ENCODE measurements around the gene PCDHB9. TPM values are rescaled to one million over a fixed set of nuclear protein-coding genes. Genes with fewer than 3 reads are reported as not detected.
A peak's percentile ranks its signal among the peaks of the same experiment; 100 is the strongest.
"Not testable (repeated sequence)": the region's sequence is repeated elsewhere in the genome, so short reads cannot be mapped to it uniquely, and the experiment has no call there.

Gene PCDHB9
- total RNA-seq (1 to 10 TPM; 3.0 to 3.8 TPM), polyA plus RNA-seq (1 to 10 TPM in 1 of 2 donors, under 1 TPM in 1; 0.25 to 2.1 TPM)
- long read RNA-seq, donor 1, full-length matches to known transcripts, result 1 of 1 reads
- long read RNA-seq, donor 1, partial matches to known transcripts, result 0 of 1 reads
- long read RNA-seq, donor 1, other reads (novel, unspliced or antisense), result 0 of 1 reads
- long read RNA-seq, donor 2, full-length matches to known transcripts, result 2 of 3 reads
- long read RNA-seq, donor 2, partial matches to known transcripts, result 0 of 3 reads
- long read RNA-seq, donor 2, other reads (novel, unspliced or antisense), result 1 of 3 reads

DNA sequence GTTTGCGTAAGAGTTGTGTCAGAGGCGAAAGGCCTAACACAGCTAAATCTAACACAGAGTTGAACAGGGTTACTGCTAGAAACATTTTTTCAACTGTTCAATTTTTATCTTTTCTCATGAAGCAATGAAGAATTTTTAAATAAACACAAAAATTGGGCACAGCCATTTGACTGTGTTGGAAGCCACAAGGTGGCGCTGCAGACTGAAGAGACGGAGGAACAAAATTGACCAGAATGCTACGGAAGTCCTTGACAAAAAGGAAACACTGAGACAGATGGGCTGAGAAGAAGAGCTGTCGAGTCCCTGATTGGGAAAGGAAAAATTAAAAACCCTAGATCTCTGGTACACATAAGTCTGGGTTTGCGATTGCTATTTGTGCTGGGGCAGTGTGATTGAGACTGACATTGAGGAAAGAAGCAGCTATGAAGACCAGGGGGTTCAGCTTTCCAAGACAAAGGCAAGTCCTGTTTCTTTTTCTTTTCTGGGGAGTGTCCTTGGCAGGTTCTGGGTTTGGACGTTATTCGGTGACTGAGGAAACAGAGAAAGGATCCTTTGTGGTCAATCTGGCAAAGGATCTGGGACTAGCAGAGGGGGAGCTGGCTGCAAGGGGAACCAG is at the start of gene PCDHB9:
Gene PCDHB9 (plus strand): TSS at position 265 of the 616 bp plus-strand sequence. CDS start 158 bp downstream, at position 423.
- Histone ChIP-seq H3K27me3 (ENCODE audit: control insufficient read depth in 1 of 2, insufficient read depth in 2 of 2, low read length in 1 of 2) (no peaks in the 10 kb centered on the region), H3K4me3 (ENCODE audit: low read length in 2 of 2) (no peak within 1 kb of the TSS), H3K4me1 (ENCODE audit: control insufficient read depth in 1 of 2, insufficient read depth in 2 of 2, low read length in 2 of 2) (no peaks in the 10 kb centered on the region), H3K36me3 (ENCODE audit: control insufficient read depth in 1 of 2, insufficient read depth in 2 of 2, low read length in 1 of 2) (no peaks in the 10 kb centered on the region), H3K9me3 (ENCODE audit: control insufficient read depth, low read length) (peaks cover 21% of the 10 kb centered on the region), H3K27ac (ENCODE audit: low read depth in 1 of 2, low read length in 2 of 2) (no peak within 1 kb of the TSS)
- ATAC-seq (ENCODE audit: low FRiP score) (no peak), DNase-seq (no peak)
- 15 to 19% methylated on average over 9 of the region's 9 CpGs for WGBS, 2 donors
- intact Hi-C loops (cut with DNase I), result no loop called here

DNA sequence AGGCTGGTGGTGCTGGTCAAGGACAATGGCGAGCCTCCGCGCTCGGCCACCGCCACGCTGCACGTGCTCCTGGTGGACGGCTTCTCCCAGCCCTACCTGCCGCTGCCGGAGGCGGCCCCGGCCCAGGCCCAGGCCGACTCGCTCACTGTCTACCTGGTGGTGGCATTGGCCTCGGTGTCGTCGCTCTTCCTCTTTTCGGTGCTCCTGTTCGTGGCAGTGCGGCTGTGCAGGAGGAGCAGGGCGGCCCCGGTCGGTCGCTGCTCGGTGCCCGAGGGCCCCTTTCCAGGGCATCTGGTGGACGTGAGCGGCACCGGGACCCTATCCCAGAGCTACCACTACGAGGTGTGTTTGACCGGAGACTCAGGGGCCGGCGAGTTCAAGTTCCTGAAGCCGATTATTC is 49.6 kb upstream of the PCDHB9 start:
- intact Hi-C loops (cut with DNase I); H3K36me3 ChIP-seq (ENCODE audit: control insufficient read depth in 1 of 2, insufficient read depth in 2 of 2, low read length in 1 of 2); H3K4me3 ChIP-seq (ENCODE audit: low read length in 2 of 2); H3K4me1 ChIP-seq (ENCODE audit: control insufficient read depth in 1 of 2, insufficient read depth in 2 of 2, low read length in 2 of 2); H3K27me3 ChIP-seq (ENCODE audit: control insufficient read depth in 1 of 2, insufficient read depth in 2 of 2, low read length in 1 of 2); H3K9me3 ChIP-seq (ENCODE audit: control insufficient read depth, low read length); DNase-seq; H3K27ac ChIP-seq (ENCODE audit: low read depth in 1 of 2, low read length in 2 of 2); ATAC-seq (ENCODE audit: low FRiP score): not testable (repeated sequence)
- 36 to 50% methylated on average over 22 to 34 of the region's 34 CpGs for WGBS, 2 donors

DNA sequence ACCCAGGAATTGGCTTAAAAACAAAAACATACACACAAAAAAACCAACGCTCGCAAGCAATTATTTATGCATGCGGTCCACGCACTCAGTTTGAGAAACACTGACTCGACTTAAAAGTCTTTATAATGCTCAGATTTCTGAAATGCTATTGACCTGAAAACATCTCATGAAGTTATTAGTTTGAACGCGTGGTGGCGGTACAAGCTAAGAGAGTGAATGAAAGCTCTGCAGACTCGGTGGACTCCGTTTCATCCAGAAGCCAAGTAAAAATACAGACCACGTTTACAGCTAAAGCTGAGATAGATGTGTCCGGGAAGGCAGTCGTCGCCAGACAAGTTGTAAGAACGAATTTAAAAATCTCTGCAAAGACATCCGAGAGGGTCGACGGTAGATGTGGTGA is 37.1 kb upstream of the PCDHB9 start, which contains the start of gene PCDHB6:
Gene PCDHB6 (plus strand): TSS at position 246 of the 400 bp plus-strand sequence. CDS start 201 bp downstream, outside the sequence.
- Histone ChIP-seq H3K27ac (ENCODE audit: low read depth in 1 of 2, low read length in 2 of 2) (no peak within 1 kb of the TSS), H3K4me1 (ENCODE audit: control insufficient read depth in 1 of 2, insufficient read depth in 2 of 2, low read length in 2 of 2) (no peaks in the 10 kb centered on the region), H3K36me3 (ENCODE audit: control insufficient read depth in 1 of 2, insufficient read depth in 2 of 2, low read length in 1 of 2) (no peaks in the 10 kb centered on the region), H3K4me3 (ENCODE audit: low read length in 2 of 2) (peak within 1 kb of the TSS in 1 of 2 donors; percentile 15), H3K9me3 (ENCODE audit: control insufficient read depth, low read length) (peaks cover 6% of the 10 kb centered on the region), H3K27me3 (ENCODE audit: control insufficient read depth in 1 of 2, insufficient read depth in 2 of 2, low read length in 1 of 2) (no peaks in the 10 kb centered on the region)
- 6 to 12% methylated on average over 18 of the region's 18 CpGs for WGBS, 2 donors
- intact Hi-C loops (cut with DNase I), result no loop called here
- no peak for ATAC-seq (ENCODE audit: low FRiP score)
- no peak for DNase-seq

DNA sequence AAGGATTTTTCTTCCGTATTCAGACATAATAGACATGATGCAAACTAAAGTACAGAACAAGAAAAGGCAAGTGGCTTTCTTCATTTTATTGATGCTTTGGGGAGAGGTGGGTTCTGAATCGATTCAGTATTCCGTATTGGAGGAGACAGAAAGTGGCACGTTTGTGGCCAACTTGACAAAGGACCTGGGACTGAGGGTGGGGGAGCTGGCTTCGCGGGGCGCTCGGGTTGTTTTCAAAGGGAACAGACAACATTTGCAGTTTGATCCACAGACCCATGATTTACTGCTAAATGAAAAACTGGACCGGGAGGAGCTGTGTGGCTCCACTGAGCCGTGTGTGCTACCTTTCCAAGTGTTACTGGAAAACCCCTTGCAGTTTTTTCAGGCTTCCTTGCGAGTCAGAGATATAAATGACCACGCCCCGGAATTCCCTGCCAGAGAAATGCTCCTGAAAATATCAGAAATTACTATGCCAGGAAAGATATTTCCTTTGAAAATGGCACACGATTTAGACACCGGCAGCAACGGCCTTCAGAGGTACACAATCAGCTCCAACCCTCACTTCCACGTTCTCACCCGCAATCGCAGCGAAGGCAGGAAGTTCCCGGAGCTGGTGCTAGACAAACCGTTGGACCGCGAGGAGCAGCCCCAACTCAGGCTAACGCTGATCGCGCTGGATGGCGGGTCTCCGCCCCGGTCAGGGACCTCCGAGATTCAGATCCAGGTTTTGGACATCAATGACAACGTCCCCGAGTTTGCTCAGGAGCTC is 36.6 kb upstream of the PCDHB9 start:
- no peak for DNase-seq
- no peak for ATAC-seq (ENCODE audit: low FRiP score)
- no peaks in the 10 kb centered on the region for H3K36me3 ChIP-seq (ENCODE audit: control insufficient read depth in 1 of 2, insufficient read depth in 2 of 2, low read length in 1 of 2)
- H3K4me1 ChIP-seq (ENCODE audit: control insufficient read depth in 1 of 2, insufficient read depth in 2 of 2, low read length in 2 of 2), result no peaks in the 10 kb centered on the region
- H3K27me3 ChIP-seq (ENCODE audit: control insufficient read depth in 1 of 2, insufficient read depth in 2 of 2, low read length in 1 of 2), result no peaks in the 10 kb centered on the region
- no peak overlapping the region for H3K27ac ChIP-seq (ENCODE audit: low read depth in 1 of 2, low read length in 2 of 2)
- peaks cover 8% of the 10 kb centered on the region for H3K9me3 ChIP-seq (ENCODE audit: control insufficient read depth, low read length)
- peak overlapping the region in 1 of 2 donors; percentile 15 for H3K4me3 ChIP-seq (ENCODE audit: low read length in 2 of 2)
- intact Hi-C loops (cut with DNase I), result no loop called here
- 27 to 38% methylated on average over 33 of the region's 33 CpGs for WGBS, 2 donors

DNA sequence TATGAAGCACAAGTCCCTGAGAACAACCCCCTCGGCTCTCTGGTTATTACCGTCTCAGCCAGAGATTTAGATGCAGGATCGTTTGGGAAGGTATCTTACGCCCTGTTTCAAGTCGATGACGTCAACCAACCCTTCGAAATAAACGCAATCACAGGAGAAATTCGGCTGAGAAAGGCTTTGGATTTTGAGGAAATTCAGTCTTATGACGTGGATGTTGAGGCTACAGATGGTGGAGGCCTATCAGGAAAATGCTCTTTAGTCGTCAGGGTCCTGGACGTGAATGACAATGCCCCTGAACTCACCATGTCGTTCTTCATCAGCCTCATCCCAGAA is 36.0 kb upstream of the PCDHB9 start:
- H3K9me3 ChIP-seq (ENCODE audit: control insufficient read depth, low read length), result peaks cover 9% of the 10 kb centered on the region
- H3K27ac ChIP-seq (ENCODE audit: low read depth in 1 of 2, low read length in 2 of 2), result no peak overlapping the region
- DNase-seq (no peak), ATAC-seq (ENCODE audit: low FRiP score) (no peak)
- no peaks in the 10 kb centered on the region for H3K36me3 ChIP-seq (ENCODE audit: control insufficient read depth in 1 of 2, insufficient read depth in 2 of 2, low read length in 1 of 2)
- H3K4me1 ChIP-seq (ENCODE audit: control insufficient read depth in 1 of 2, insufficient read depth in 2 of 2, low read length in 2 of 2), result no peaks in the 10 kb centered on the region
- 25 to 35% methylated on average over 13 of the region's 13 CpGs for WGBS, 2 donors
- intact Hi-C loops (cut with DNase I), result no loop called here
- no peaks in the 10 kb centered on the region for H3K27me3 ChIP-seq (ENCODE audit: control insufficient read depth in 1 of 2, insufficient read depth in 2 of 2, low read length in 1 of 2)
- no peak overlapping the region for H3K4me3 ChIP-seq (ENCODE audit: low read length in 2 of 2)

DNA sequence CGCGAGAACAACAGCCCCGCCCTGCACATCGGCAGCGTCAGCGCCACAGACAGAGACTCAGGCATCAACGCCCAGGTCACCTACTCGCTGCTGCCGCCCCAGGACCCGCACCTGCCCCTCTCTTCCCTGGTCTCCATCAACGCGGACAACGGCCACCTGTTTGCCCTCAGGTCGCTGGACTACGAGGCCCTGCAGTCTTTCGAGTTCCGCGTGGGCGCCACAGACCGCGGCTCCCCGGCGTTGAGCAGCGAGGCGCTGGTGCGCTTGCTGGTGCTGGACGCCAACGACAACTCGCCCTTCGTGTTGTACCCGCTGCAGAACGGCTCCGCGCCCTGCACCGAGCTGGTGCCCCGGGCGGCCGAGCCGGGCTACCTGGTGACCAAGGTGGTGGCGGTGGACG is 35.3 kb upstream of the PCDHB9 start:
- H3K4me3 ChIP-seq (ENCODE audit: low read length in 2 of 2); ATAC-seq (ENCODE audit: low FRiP score); H3K27me3 ChIP-seq (ENCODE audit: control insufficient read depth in 1 of 2, insufficient read depth in 2 of 2, low read length in 1 of 2); H3K27ac ChIP-seq (ENCODE audit: low read depth in 1 of 2, low read length in 2 of 2); H3K4me1 ChIP-seq (ENCODE audit: control insufficient read depth in 1 of 2, insufficient read depth in 2 of 2, low read length in 2 of 2); intact Hi-C loops (cut with DNase I); H3K36me3 ChIP-seq (ENCODE audit: control insufficient read depth in 1 of 2, insufficient read depth in 2 of 2, low read length in 1 of 2); DNase-seq: not testable (repeated sequence)
- WGBS, 2 donors, result 27 to 34% methylated on average over 22 to 40 of the region's 41 CpGs
- H3K9me3 ChIP-seq (ENCODE audit: control insufficient read depth, low read length), result peaks cover 11% of the 10 kb centered on the region

DNA sequence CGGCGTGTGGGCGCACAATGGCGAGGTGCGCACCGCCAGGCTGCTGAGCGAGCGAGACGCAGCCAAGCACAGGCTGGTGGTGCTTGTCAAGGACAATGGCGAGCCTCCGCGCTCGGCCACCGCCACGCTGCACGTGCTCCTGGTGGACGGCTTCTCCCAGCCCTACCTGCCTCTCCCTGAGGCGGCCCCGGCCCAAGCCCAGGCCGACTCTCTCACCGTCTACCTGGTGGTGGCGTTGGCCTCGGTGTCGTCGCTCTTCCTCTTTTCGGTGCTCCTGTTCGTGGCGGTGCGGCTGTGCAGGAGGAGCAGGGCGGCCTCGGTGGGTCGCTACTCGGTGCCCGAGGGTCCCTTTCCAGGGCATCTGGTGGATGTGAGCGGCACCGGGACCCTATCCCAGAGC is 34.9 kb upstream of the PCDHB9 start:
- H3K4me1 ChIP-seq (ENCODE audit: control insufficient read depth in 1 of 2, insufficient read depth in 2 of 2, low read length in 2 of 2); H3K36me3 ChIP-seq (ENCODE audit: control insufficient read depth in 1 of 2, insufficient read depth in 2 of 2, low read length in 1 of 2); DNase-seq; intact Hi-C loops (cut with DNase I); ATAC-seq (ENCODE audit: low FRiP score); H3K27me3 ChIP-seq (ENCODE audit: control insufficient read depth in 1 of 2, insufficient read depth in 2 of 2, low read length in 1 of 2); H3K27ac ChIP-seq (ENCODE audit: low read depth in 1 of 2, low read length in 2 of 2); H3K4me3 ChIP-seq (ENCODE audit: low read length in 2 of 2): not testable (repeated sequence)
- H3K9me3 ChIP-seq (ENCODE audit: control insufficient read depth, low read length), result peaks cover 13% of the 10 kb centered on the region
- 18 to 24% methylated on average over 31 to 36 of the region's 36 CpGs for WGBS, 2 donors

DNA sequence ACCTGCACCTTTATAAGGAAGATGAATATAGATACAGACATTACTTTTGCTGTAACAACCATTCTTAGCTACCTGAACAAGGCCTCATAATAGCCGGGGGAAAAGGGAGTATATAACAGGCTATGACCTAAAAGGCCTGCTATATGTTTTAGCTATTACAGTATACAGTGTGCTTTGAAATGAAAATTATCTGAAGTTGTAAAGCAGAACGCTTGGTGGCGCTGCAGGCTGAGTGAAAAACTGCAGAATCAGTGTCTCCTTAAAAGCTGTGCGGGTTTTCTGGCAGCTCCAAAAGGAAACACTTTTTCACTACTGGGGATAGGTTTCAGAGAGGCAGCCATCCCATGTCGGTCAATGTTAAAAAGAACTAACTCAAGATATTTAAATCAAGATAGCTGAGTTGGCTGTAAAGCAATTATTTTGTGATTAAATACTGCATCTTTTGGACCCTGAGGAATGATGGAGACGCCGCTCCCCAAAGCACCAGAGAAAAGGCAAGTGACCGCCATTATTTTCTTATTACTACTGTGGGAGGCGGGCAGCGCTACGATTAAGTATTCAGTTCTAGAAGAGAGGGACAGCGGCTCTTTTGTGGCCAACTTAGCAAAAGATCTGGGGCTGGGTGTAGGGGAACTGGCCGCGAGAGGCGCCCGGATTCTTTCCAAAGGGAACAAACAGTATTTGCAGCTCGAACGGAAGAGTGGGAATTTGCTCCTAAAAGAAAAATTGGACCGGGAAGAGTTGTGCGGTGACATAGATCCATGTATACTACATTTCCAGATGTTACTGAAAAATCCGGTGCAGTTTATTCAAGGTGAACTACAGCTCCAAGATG is 31.2 kb upstream of the PCDHB9 start:
- intact Hi-C loops (cut with DNase I), result no loop called here
- no peak for ATAC-seq (ENCODE audit: low FRiP score)

More for the DNA sequence above, 31.2 kb upstream of the PCDHB9 start:
- peaks cover 19% of the 10 kb centered on the region for H3K9me3 ChIP-seq (ENCODE audit: control insufficient read depth, low read length)
- no peak overlapping the region for H3K27ac ChIP-seq (ENCODE audit: low read depth in 1 of 2, low read length in 2 of 2)
- H3K4me1 ChIP-seq (ENCODE audit: control insufficient read depth in 1 of 2, insufficient read depth in 2 of 2, low read length in 2 of 2), result no peaks in the 10 kb centered on the region
- H3K27me3 ChIP-seq (ENCODE audit: control insufficient read depth in 1 of 2, insufficient read depth in 2 of 2, low read length in 1 of 2), result no peaks in the 10 kb centered on the region
- DNase-seq, result no peak
- WGBS, 2 donors, result 19 to 31% methylated on average over 21 of the region's 21 CpGs
- H3K4me3 ChIP-seq (ENCODE audit: low read length in 2 of 2), result peak overlapping the region in 1 of 2 donors; percentile 14
- no peaks in the 10 kb centered on the region for H3K36me3 ChIP-seq (ENCODE audit: control insufficient read depth in 1 of 2, insufficient read depth in 2 of 2, low read length in 1 of 2)
